Duodenal mucosa (tissue), 2 donors: ENCODE results near the gene WNT9A.
"Not testable (repeated sequence)": the region's sequence is repeated elsewhere in the genome, so short reads cannot be mapped to it uniquely, and the experiment has no call there.

Source experiments
- H3K27ac ChIP-seq: one replicate; pipeline ENCODE4 v1.7.0; 2013; ENCODE audit warnings: low read depth, low read length
- H3K27me3 ChIP-seq, 2 donors: one replicate each; pipeline ENCODE4 v1.7.0; 2013; ENCODE audit warnings: low read length in 2 of 2, control low read depth in 1 of 2; ENCODE audit not compliant: insufficient read depth in 2 of 2, control insufficient read depth in 1 of 2
- H3K36me3 ChIP-seq, 2 donors: one replicate each; pipeline ENCODE4 v1.7.0; 2013; ENCODE audit warnings: low read length in 2 of 2, control low read depth in 1 of 2; ENCODE audit not compliant: insufficient read depth in 2 of 2, control insufficient read depth in 1 of 2
- H3K4me1 ChIP-seq, 2 donors: one replicate each; pipeline ENCODE4 v1.7.0; 2013; ENCODE audit warnings: low read length in 2 of 2, control low read depth in 1 of 2; ENCODE audit not compliant: insufficient read depth in 2 of 2, control insufficient read depth in 1 of 2
- H3K4me3 ChIP-seq, 2 donors: one replicate each; pipeline ENCODE4 v1.7.0; 2013; ENCODE audit warnings: low read length in 2 of 2, low read depth in 1 of 2
- H3K9ac ChIP-seq, 2 donors: one replicate each; pipeline ENCODE4 v1.7.0; 2013; ENCODE audit warnings: low read length in 2 of 2, low read depth in 1 of 2
- H3K9me3 ChIP-seq, 2 donors: one replicate each; pipeline ENCODE4 v1.7.0; 2013; ENCODE audit warnings: low read length in 2 of 2, control low read depth in 1 of 2; ENCODE audit not compliant: control insufficient read depth in 1 of 2

The WNT9A gene

DNA sequence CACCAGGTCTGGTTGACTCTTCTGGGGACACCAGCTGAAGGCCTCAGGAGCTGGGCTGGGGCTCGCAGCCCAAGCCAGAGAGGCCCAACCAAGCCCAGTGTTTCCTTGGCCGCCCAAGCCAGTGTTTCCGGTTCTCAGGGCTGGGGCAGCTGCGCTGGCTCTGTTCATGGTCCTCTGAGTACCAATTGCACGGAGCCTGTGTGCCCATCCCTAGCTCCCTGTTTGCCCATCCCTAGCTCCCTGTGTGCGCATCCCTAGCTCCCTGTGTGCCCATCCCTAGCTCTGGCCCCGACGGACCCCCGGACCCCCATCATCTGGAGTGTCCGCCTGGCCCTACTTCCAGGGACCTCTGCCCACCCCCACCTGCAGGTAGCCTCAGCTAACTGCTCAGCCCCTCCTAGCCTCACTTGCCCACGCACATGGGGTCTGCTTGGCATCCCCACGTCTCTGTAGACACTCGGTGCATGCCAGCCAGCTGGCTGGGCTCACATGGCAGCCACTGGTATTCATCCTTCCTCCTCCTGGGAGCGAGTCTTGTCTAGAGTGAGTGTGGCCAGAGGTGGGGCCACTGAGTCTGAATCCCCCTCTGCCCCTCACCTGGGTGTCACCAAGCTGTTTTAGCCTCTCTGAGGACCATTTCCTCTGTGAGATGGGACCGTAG, 64.0 kb downstream of the WNT9A start:
- Histone ChIP-seq H3K9ac (no peak overlapping the region), H3K36me3 (no peaks in the 10 kb centered on the region), H3K27ac (no peak overlapping the region)

GRCh38 chr1:227883073-227883520, 64.6 kb downstream of the WNT9A start:
- Histone ChIP-seq H3K27ac (no peak overlapping the region), H3K9me3 (no peaks in the 10 kb centered on the region), H3K27me3 (peaks cover 0 to 6% of the 10 kb centered on the region in 2 donors), H3K9ac (no peak overlapping the region), H3K36me3 (no peaks in the 10 kb centered on the region), H3K4me3 (no peak overlapping the region), H3K4me1 (peaks cover 0 to 8% of the 10 kb centered on the region in 2 donors)

More for the DNA sequence above, 64.0 kb downstream of the WNT9A start:
- Histone ChIP-seq H3K4me3 (no peak overlapping the region), H3K9me3 (no peaks in the 10 kb centered on the region), H3K27me3 (peaks cover 0 to 6% of the 10 kb centered on the region in 2 donors), H3K4me1 (peaks cover 0 to 8% of the 10 kb centered on the region in 2 donors)

GRCh38 chr1:227880342-227880924, 67.3 kb downstream of the WNT9A start:
- Histone ChIP-seq H3K36me3 (no peaks in the 10 kb centered on the region), H3K27ac (no peak overlapping the region), H3K4me1 (peaks cover 0 to 1% of the 10 kb centered on the region in 2 donors), H3K9ac (no peak overlapping the region), H3K27me3 (peaks cover 0 to 6% of the 10 kb centered on the region in 2 donors), H3K9me3 (no peaks in the 10 kb centered on the region), H3K4me3 (no peak overlapping the region)

DNA sequence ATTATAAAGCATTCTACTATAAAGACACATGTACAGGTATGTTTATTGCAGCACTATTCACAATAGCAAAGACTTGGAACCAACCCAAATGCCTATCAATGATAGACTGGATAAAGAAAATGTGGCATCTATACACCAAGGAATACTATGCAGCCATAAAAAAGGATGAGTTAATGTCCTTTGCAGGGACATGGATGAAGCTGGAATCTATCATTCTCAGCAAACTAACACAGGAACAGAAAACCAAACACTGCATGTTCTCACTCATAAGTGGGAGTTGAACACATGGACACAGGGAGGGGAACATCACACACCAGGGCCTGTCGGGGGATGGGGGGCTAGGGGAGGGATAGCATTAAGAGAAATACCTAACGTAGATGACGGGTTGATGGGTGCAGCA, 69.9 kb downstream of the WNT9A start:
- H3K27me3 ChIP-seq, H3K9me3 ChIP-seq, H3K4me3 ChIP-seq, H3K36me3 ChIP-seq, H3K9ac ChIP-seq, H3K4me1 ChIP-seq, H3K27ac ChIP-seq: not testable (repeated sequence)

GRCh38 chr1:227871892-227872291, 75.8 kb downstream of the WNT9A start:
- H3K9ac ChIP-seq, H3K36me3 ChIP-seq, H3K4me3 ChIP-seq, H3K4me1 ChIP-seq, H3K9me3 ChIP-seq, H3K27ac ChIP-seq, H3K27me3 ChIP-seq: not testable (repeated sequence)

DNA sequence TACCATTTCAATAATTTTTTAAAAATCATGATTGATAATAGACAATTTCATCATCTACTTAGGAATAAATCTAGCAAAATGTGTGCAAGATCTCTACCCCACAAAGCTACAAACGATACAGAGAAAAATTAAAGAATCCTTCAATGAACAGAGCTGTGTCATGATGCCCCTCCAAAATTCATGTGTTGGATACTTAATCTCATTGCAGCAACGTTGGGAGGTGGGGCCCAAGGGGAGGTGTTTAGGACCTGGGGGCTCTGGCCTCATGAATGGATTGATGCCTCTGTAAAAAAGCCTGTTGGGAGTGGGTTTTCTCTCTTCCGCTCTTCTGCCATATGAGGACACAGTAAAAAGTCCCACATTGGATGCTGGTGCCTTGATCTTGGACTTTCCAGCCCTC, 77.4 kb downstream of the WNT9A start:
- no peaks in the 10 kb centered on the region for H3K36me3 ChIP-seq
- H3K27ac ChIP-seq = no peak overlapping the region
- H3K27me3 ChIP-seq = no peaks in the 10 kb centered on the region
- no peaks in the 10 kb centered on the region for H3K4me1 ChIP-seq
- no peak overlapping the region for H3K9ac ChIP-seq
- H3K9me3 ChIP-seq = peaks cover 0 to 1% of the 10 kb centered on the region in 2 donors
- H3K4me3 ChIP-seq = no peak overlapping the region

- Histone ChIP-seq H3K4me3 (no peak overlapping the region), H3K27me3 (no peaks in the 10 kb centered on the region), H3K9me3 (peaks cover 4 to 5% of the 10 kb centered on the region in 2 donors), H3K27ac (no peak overlapping the region), H3K4me1 (no peaks in the 10 kb centered on the region), H3K9ac (no peak overlapping the region), H3K36me3 (no peaks in the 10 kb centered on the region)
Measured at GRCh38 chr1:227869851-227870305, 77.9 kb downstream of the WNT9A start.

- Histone ChIP-seq H3K27ac (no peak overlapping the region), H3K36me3 (no peaks in the 10 kb centered on the region), H3K9ac (no peak overlapping the region), H3K27me3 (no peaks in the 10 kb centered on the region), H3K4me3 (no peak overlapping the region), H3K9me3 (peaks cover 9 to 10% of the 10 kb centered on the region in 2 donors), H3K4me1 (no peaks in the 10 kb centered on the region)
Measured at GRCh38 chr1:227869279-227869842, 78.4 kb downstream of the WNT9A start.
